NCI-H2171 treated with DMSO at 0.1 percent for 48 hours (cell line): ENCODE measurements around the gene SCARF2.
A peak's percentile ranks its signal among the peaks of the same experiment; 100 is the strongest.

Experiments
- DNase-seq: peaks from one replicate; lab custom pipeline; 2025; lab: John Stamatoyannopoulos, UW

The SCARF2 gene

DNA sequence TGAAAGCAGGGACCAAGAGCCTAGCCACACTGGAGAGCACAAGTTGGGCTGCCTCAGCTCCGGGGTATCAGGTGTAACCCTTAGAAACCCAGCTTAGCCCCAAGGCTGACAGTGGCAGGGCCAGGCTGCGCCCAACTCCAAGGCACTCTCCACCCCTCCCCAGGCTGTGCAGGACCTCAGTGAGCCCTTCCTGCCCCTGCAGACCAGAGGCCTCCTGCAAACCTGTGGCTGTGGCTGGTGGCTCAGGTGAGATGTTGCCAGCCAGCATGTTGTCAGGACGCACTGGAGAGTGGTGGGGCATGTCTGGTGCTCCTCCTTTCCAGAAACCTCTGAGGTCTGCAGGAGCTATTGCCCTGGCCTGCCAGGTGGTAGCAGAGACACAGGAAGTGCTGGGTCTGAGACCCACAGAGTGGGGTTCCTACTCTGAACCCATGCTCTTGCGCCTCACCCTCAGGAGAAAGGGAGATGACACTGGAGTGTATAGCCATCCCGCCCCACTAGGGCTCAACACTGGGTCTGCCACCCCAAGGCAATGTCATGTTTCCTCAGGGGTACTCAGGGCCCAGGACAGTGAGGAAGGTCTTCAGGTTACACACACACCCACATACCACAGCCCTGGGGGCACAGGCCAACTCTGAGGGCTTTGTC lies 2.4 kb upstream of the SCARF2 start:
- DNase-seq, result no peak

- no peak for DNase-seq
Measured at GRCh38 chr22:20439556-20439927, 1.9 kb upstream of the SCARF2 start.

DNA sequence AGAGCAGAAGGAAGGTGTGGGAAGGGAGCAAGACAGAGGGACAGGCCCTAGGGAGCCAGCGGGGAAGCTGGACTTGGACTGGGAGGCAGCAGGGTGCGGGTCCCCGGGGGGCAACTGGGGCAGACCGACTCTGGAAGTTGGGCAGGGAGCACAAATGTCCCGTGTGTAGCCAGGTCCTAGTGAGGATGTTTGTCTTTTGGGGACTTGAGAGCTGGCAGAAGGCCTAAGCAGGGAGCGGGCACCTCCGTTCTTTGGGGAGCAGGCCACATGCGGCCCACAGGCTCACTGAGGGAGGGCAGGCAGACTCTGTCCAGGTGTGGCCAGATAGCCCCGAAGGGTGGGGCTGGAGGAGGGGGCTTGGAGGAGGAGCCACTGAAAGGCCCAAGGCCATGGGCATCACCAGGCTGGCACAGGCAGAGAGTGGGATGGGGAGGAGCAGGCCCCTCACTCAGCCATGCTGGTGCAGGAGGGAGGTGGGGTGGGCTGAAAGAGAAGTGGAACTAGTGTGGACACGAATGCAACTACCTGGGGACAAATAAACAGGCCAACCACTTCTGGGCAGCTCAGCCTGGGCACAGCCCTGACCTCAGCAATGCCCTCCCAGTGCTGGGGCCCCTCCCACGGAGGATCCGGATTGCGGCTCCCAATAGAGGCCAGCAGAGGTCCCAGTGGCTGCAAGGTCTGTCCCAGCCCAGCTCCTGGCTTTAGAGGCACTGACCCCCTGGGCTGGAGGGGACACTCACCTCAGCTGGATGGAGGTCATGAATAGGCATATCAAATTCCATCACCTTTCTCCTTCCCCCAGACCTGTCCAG lies 1.3 kb upstream of the SCARF2 start:
- no peak for DNase-seq

GRCh38 chr22:20438427-20438677 lies 727 bp upstream of the SCARF2 start:
- DNase-seq, result no peak

- no peak for DNase-seq
Measured at GRCh38 chr22:20436768-20437612, 635 bp downstream of the SCARF2 start.

DNA sequence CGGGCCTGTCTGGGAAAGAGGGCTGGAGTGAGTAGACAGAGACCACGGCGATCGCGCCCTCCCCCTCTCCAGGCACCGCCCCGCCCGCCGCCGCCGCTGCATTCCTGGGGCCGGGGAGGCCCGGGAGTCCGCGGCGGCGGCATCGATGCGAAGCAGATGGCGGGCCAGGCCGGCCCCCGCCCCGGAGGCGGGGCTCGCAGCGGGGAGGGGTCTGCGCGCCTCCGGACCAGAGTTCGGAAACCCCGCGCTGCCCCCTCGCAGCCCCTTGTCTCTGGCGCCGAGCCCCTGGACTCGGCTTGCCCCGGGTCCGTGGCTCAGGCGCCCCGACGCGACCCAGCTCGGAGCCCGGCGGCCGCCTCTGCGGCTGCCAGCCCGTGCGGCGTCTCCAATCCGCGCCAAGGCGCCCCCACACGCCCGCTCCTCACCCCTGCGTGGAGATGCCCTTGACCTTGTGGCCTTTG lies 1.3 kb downstream of the SCARF2 start:
- DNase-seq, result peak; percentile 7

GRCh38 chr22:20435436-20436306 lies 2.0 kb downstream of the SCARF2 start:
- DNase-seq, result no peak

DNA sequence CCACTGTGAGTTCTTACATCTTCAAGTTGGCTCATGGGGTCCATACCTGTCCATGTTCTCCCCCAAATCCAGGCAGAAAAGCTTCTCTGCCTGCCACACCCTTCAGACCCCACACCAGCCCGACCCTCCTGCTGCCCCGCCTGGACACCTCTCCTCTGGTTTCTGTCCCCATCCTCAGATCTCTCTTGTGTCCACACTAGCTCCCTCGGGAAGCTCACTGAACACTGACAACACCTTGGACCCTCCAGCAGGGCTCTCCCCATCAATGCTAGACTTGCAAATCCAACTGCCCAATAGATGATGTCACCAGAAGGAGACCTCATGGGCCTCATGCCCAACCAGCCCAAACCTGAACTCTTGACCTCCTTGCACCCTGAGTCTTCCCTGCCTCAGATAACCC lies 2.9 kb downstream of the SCARF2 start:
- no peak for DNase-seq

GRCh38 chr22:20434264-20434751 lies 3.3 kb downstream of the SCARF2 start:
- DNase-seq, result no peak

- no peak for DNase-seq
Measured at GRCh38 chr22:20433686-20434241, 3.9 kb downstream of the SCARF2 start.

- no peak for DNase-seq
Measured at GRCh38 chr22:20433191-20433590, 4.4 kb downstream of the SCARF2 start.

- no peak for DNase-seq
Measured at GRCh38 chr22:20432244-20432686, 5.4 kb downstream of the SCARF2 start.

GRCh38 chr22:20431511-20432192 lies 6.0 kb downstream of the SCARF2 start:
- no peak for DNase-seq

DNA sequence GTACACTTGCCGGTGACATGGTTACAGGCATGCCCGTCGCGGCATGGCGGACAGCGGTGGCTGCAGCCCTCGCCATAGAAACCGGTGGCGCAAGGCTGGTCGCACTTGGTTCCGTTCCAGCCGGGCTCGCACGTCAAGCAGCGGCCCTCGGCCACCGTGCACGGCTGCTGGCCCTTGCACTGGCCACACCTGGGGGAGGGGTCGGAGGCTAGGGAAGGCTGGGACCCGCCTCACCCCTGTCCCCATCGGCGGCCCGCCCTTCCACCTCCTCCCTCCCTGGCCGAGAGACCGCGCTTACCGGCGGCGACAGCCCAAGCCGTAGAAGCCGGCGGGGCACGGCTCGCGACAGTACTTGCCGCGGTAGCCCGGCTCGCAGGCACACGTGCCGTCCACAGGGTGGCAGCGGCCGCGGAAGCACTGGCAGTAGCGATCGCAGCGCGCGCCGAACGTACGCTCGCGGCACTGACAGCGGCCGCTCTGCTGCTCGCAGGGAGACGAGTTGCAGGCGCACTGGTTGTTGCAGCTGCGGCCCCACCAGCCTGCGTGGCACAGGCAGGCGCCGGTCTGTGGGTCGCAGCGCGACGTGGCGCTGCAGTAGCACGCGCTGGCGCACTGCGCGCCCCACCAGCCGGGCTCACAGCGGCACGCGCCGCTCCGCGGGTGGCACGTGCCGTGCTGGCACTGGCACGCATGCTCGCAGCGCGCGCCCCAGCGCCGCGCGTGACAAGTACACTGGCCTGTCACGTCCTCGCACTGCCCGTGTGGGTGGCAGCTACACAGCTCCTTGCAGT lies 6.7 kb downstream of the SCARF2 start:
- DNase-seq, result peak; percentile 60

DNA sequence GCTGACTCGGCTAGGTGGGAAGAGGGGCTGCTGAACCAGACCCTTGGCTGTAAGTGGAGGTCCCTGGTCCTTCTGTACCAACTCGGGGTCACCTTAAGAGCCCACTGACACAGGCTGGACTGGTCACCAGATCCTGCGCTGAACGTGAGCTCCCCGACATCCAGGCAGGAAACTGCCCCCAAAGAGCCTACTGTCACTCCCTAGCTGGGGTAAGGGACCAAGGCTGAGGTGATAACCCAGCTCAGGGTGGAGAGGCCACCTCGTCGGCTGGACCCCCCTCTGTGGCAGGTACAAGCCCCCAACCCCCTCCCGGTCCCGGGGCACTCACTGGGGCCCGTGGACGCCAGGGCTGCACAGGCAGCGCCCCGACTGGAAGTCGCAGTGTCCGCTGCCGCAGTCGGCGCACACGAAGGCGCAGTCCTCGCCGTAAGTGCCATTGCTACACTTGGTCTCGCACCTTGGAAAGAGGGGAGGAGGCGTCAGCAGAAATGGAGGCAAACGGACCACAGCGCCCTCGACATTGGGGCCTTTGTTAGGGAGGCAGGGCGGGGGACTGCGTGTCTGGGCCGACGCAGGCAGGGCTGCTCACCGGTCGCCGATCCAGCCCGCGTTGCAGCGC lies 7.4 kb downstream of the SCARF2 start:
- peak; percentile 19 for DNase-seq

DNA sequence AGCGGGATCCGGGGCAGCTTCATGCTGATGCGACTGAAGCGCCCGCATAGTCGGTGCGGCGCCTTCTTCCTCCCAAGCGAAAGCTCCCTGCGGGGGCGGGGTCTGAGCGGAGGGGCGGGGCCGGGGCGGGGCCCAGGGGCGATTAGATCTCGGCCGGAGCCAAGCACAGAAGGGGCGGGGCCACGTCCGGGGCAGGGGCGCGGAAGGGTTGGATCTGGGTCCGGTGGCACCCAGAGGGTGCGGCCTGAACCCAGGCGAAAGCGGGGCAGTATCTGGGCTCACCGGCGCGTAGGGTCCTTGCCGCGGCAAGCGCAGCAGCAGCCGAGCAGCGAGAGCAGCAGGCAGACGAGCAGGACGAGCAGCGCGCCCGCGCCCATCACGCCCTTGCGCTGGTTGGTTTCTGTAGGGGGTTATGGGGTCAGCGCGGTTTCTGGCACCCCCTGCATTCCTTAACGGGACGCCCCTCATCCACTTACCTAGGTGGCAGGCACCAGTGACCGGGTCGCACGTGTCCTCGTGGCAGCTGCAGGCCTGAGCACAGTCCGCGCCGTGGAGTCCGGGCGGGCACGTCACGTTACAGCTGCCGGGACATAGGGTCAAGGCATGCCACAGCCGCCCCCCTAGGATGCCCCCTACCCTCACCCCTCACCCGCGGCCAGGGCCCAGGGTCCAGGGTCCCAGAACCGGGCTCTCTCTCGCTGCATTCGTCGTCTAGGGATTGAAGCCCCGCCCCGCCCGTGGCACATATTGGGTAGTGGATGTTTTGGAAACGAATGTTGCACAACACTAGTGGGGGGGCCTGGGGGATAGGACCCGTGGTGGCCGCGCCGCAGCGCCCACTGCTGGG lies 8.1 kb downstream of the SCARF2 start:
- DNase-seq, result no peak

DNA sequence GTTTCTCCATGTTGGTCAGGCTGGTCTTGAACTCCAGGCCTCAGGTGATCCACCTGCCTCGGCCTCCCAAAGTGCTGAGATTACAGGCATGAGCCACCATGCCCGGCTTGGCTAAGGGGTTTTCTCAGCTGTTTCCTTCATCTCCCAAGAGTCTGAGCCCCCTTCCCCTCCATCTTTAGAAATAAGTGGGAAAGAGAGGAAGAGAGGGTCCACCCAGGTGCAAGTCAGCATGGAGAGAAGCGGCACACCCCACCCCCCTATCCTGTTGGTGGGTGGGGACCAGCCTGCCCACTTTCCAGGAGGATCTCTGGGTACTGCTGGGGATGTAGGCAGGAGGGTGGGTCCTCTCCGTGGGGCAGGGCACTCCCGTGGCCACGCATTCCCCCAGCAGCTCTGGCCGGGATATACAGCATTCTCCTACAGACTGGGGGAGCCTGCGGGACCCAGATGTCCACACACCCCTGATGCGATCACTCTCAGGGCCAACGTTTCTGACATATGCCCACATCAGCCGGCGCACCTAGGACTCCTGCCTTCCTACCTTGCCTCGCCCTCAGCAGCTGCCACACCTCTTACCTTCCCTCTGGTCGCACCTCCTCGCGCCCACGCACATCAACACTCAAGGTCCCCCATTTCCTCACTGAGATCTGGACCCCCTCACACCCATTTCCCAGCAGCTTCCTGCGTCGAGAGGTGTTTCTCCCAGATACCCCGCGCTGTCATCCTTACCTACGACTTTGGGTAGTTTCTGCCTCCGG lies 8.9 kb downstream of the SCARF2 start:
- DNase-seq, result no peak

GRCh38 chr22:20427945-20428417 lies 9.6 kb downstream of the SCARF2 start:
- no peak for DNase-seq
